ENCODE results near the gene NKD1.

NKD1 gene

DNA sequence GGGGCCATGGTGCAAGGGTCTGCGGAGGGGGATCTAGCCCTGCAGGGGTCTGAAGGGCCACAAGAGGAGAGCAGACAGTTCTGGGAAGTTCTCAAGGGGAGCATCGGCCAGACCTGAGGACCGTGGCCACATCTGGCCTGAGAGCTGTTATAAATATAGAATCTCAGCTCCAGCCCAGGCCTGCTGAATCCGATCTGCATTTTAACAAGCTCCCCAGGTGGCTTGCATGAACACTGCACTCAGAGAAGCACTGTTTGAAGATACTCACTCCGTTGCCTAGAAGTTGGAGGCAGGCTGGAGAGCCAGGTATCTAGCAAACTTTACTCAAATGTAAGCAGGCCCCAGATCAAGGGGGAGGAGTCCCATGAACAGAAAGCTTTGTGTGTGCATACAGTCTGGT, 61.3 kb downstream of the NKD1 start:
- Mint-ChIP-seq H3K4me1 (ENCODE audit: low read depth) (peaks cover 6% of the 10 kb centered on the region), H3K27me3 (no peaks in the 10 kb centered on the region), H3K4me3 (no peak overlapping the region), H3K27ac (no peak overlapping the region), H3K36me3 (no peaks in the 10 kb centered on the region), H3K9me3 (ENCODE audit: low read depth) (no peaks in the 10 kb centered on the region)

DNA sequence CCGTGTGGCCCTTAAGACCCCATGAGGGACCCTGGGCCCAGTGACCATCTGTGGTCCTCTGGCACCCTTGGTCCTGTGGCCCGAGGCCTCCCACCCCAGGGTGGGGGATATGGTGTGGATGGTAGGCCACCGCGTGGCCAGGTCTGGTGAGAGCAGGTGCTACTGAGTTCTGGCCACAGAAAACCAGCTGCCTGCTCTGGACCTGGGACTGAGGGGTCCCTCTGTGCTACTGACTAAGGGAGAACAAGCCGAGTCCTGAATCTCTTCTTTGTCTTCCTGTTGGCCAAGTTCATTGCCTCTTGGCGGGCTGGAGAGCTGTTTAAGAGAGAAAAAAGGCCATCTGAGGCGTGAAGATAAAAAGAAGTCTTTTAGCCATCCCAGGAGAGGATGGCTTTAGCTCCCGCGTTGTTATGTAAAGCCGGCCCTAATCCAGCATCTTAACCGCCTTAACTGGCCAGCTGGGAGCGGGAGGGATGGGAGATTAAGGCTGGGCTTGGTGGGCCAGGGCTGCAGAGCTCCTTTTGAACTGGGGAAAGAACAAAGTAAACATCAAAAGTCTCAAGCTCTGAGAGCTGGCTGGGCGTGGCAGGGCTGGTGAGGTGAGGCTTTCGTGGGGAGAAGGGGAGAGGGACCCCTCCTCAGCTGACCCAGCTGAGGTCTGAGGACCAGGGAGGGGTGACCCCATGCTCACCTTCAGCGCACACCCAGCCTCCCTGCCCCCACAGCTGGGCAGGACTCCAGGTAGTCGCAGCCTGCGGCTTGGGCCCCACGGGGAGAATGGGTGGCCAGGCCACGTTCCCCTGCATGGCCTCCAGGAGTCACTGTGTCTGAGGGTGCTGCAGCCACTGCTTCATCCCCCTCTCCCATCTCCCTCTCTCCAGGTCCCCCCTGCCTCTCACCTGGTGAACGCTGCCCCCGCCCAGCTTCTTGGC, 62.4 kb downstream of the NKD1 start:
- Mint-ChIP-seq H3K4me1 (ENCODE audit: low read depth) (peaks cover 6% of the 10 kb centered on the region), H3K27me3 (no peaks in the 10 kb centered on the region), H3K9me3 (ENCODE audit: low read depth) (no peaks in the 10 kb centered on the region), H3K4me3 (no peak overlapping the region), H3K36me3 (no peaks in the 10 kb centered on the region), H3K27ac (no peak overlapping the region)

DNA sequence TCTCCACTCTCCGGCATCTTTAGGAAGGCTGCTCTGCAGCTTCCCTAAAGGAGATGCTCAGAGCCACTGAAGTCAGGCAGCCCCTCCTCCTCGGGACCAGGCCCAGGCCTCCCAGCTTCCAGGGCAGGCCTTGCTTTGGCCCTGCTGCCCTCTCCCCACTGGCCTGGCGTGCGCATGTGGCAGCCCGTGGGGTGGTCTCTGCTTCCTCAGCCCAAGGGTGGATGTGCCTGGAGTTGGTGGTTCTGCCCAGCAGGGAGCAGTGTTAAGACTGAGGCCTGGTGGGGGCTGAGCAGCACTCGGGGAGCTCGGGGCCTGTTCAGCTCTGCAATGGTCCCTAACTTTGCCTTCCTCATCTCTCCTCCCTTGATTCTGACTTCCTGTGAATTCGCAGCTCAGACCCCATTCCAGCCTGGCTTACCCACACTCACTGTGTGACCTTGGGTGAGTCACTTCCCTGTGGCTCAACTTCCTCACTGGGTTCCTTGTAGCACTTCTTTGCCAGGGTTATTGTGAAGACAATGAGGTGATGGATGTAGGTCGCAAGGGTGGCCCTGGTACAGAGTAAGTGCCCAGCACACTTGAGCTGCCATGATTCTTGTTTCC, 63.2 kb downstream of the NKD1 start:
- Mint-ChIP-seq H3K4me3 (no peak overlapping the region), H3K27me3 (no peaks in the 10 kb centered on the region), H3K36me3 (no peaks in the 10 kb centered on the region), H3K27ac (no peak overlapping the region), H3K9me3 (ENCODE audit: low read depth) (no peaks in the 10 kb centered on the region), H3K4me1 (ENCODE audit: low read depth) (peaks cover 6% of the 10 kb centered on the region)

DNA sequence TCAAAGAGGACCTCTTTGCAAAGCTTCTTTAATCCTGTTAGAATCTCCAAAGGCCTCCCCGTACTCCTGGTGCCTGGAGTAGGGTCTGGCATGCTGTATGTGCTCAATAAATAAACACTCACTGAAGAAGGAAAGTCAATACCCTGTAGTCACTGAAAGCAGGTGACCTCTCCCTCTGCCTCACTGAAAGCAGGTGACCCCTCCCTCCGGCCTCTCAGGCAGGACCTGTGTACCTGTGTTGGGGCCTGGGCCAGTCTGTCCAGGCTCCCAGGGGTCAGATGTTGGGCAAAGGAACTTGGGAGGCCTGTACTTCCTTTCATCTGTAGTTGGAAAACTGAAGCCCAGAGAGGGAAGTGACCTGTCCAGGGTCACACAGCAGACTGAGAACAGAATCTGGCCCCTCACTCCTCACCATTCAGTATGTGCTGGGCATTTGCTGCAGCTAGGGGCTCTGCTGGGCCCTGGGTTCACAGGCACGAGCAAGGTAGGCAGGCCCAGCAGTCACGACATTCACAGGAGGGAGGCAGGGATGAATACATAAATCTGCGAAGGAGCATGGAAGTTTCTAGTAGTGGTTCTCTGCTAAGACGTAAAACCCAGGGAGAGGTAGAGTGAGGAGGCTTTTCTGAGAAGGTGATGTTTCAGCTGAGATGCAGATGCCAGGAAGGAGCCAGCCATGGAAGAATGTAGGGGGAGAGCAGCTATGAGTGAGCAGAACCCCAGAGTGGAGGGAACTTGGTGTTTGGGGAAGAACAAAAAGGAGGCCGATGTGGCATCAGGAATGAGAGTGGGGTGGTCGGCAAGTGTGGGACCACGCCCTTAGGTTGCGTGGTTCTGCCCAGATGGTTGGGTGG, 64.0 kb downstream of the NKD1 start:
- Mint-ChIP-seq H3K27me3 (no peaks in the 10 kb centered on the region), H3K4me3 (no peak overlapping the region), H3K9me3 (ENCODE audit: low read depth) (no peaks in the 10 kb centered on the region), H3K4me1 (ENCODE audit: low read depth) (peaks cover 10% of the 10 kb centered on the region), H3K36me3 (no peaks in the 10 kb centered on the region), H3K27ac (no peak overlapping the region)

DNA sequence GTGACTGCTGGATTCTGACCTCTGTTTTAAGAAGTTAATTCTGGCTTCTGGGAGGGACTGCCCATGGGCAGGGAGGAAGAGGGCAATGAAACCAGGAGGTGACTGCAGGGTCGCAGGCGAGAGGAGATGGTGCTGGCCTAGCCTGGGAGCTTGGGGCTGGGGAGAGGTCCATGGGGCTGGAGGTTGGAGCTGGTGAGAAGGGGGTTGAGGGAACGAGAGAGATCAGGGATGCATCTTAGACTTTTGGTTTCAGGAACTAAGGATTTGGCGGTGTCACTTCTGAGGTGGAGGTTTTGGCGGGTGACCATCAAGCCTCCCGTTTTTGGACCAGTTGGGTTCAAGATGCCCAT, 64.6 kb downstream of the NKD1 start:
- Mint-ChIP-seq H3K4me1 (ENCODE audit: low read depth) (peaks cover 15% of the 10 kb centered on the region), H3K27ac (peak overlapping the region; percentile 23), H3K27me3 (no peaks in the 10 kb centered on the region), H3K4me3 (no peak overlapping the region), H3K9me3 (ENCODE audit: low read depth) (no peaks in the 10 kb centered on the region), H3K36me3 (peaks cover 3% of the 10 kb centered on the region)

DNA sequence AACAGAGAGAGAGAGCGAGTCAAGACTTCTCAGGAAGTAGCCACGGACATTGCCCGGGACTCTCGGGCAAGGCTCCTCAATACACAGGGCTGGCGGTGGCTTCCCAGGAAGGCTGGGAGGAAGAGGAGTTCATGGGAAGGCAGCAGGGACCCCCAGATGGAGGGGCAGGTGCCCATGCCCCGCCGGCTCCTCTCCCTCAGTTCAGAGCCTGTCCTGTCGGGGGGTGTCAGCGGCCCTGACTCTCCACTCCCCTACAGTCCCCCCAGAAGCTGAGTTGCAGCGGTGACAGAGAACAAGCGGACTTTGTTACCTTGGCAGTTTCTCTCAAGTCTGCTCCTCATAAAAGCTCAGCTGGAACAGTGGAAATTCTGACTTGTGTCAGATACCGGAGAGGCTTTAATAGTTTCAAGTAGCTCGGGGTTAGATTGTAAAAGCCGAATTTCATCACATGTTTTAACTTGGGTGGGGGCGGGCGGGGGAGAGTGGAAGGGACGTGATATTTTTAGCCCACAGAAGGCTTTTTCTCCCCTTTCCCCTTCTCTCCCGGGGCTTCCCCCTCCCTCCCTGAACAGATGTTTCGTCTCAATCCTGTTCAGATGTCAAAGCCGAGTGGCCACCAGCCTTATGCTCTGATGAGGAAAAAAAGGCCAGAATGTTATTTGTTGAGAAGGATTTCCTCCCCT, 65.2 kb downstream of the NKD1 start:
- no peak overlapping the region for H3K27ac Mint-ChIP-seq
- H3K9me3 Mint-ChIP-seq (ENCODE audit: low read depth) = no peaks in the 10 kb centered on the region
- no peaks in the 10 kb centered on the region for H3K27me3 Mint-ChIP-seq
- H3K4me3 Mint-ChIP-seq = no peak overlapping the region
- peaks cover 3% of the 10 kb centered on the region for H3K36me3 Mint-ChIP-seq
- peaks cover 15% of the 10 kb centered on the region for H3K4me1 Mint-ChIP-seq (ENCODE audit: low read depth)

DNA sequence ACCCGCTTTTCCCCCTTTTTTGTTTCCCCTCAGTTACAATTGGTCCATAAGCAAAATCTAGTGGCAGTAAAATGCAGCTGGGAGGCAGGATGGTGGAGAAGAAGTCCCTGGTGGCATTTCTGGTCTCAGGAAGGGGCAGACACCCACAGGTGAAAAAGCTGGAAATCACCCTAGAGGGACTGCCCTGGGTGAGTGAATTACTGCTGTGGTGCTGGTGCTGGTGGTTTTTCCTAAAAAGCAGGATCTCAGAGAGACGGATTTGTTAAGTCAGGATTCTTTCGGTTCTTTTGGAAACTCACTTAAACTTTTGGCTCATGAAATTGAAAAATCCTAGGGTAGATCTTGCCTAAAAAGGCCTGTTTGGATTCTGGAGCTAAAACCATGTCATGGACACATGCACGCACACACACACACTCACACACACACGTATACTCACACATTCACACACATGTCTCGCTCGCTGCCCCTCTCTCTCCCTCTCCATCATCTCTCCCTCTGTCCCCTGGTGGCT, 65.8 kb downstream of the NKD1 start:
- Mint-ChIP-seq H3K4me3 (no peak overlapping the region), H3K27me3 (no peaks in the 10 kb centered on the region), H3K4me1 (ENCODE audit: low read depth) (peaks cover 17% of the 10 kb centered on the region), H3K9me3 (ENCODE audit: low read depth) (no peaks in the 10 kb centered on the region), H3K27ac (no peak overlapping the region), H3K36me3 (peaks cover 3% of the 10 kb centered on the region)

DNA sequence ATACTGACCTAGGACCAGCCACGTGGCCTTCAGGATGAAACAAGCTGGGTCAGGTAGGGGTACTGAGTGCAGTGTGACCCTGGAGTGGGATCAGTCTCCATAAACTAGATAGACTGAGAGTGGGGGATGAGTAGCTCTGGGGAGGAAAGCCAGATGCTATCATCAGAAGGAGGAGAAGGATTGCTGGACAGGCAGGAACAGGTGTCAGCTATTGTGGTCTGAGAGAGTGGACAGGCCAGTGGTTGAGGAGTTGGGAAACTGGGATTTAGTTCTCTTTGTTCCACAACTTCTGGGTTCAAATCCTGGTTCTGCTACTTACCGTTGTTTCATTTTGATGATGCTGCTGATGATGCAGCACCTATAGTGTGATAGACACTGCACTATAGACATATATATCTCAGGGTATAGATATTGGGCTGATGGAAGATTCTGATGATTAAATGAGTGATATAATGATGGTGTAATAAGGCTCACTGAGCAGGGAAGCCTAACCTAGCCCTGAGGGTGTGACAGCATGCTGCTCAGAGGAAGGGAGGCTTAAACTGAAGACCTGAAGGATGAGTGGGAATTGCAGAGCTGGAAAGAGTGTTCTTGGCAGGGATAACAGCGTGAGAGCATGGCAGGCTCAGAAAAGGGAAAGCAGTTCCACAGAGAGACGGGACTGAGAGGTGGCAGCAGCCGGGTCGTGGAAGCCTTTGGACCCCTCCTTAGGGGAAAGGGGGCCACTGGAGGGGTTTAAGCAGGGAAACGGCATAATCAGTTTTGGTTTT, 66.9 kb downstream of the NKD1 start:
- no peaks in the 10 kb centered on the region for H3K9me3 Mint-ChIP-seq (ENCODE audit: low read depth)
- H3K36me3 Mint-ChIP-seq = peaks cover 3% of the 10 kb centered on the region
- no peak overlapping the region for H3K4me3 Mint-ChIP-seq
- no peak overlapping the region for H3K27ac Mint-ChIP-seq
- H3K27me3 Mint-ChIP-seq = no peaks in the 10 kb centered on the region
- H3K4me1 Mint-ChIP-seq (ENCODE audit: low read depth) = peaks cover 17% of the 10 kb centered on the region

DNA sequence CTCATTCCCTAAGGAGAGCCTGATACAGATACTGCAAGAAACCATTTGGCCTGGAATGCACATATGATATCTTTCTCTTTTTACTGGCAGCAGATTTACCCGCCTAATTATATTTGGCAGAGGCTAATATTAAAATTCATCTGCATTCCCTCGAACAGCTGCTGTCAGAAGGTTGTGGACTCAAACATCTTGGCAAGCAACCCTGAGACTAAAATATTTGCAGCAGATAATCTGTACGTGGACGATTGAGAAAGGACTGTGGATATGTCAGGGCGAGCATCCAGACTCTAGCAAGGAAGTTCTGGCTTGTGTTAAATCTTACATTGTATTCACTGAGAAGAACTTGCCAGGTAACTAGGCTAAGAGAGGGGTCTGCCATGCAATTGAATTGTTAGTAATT, 67.7 kb downstream of the NKD1 start:
- no peaks in the 10 kb centered on the region for H3K9me3 Mint-ChIP-seq (ENCODE audit: low read depth)
- H3K36me3 Mint-ChIP-seq = peaks cover 3% of the 10 kb centered on the region
- peaks cover 13% of the 10 kb centered on the region for H3K4me1 Mint-ChIP-seq (ENCODE audit: low read depth)
- H3K27me3 Mint-ChIP-seq = no peaks in the 10 kb centered on the region
- H3K27ac Mint-ChIP-seq = no peak overlapping the region
- no peak overlapping the region for H3K4me3 Mint-ChIP-seq

DNA sequence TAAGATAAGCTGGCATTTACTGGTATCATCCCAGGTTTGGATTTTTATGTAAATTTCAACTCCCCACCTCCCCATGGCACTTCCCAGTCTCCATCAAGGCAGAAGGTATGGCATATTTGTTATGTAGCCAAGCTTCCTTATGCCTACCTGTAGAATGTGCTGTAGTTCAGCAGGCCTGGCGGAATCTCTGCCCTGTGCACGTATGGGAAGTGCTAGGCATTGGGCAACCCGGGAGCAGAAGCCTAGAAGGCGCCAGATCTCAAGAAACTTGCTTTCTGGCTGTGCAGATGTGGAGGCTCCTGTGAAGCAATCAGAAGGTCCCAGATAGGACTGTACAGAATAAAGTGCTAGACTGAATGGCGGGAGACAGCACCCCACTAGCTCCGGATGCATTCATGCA, 68.2 kb downstream of the NKD1 start:
- Mint-ChIP-seq H3K4me1 (ENCODE audit: low read depth) (peaks cover 13% of the 10 kb centered on the region), H3K9me3 (ENCODE audit: low read depth) (no peaks in the 10 kb centered on the region), H3K4me3 (no peak overlapping the region), H3K27ac (no peak overlapping the region), H3K36me3 (peaks cover 3% of the 10 kb centered on the region), H3K27me3 (no peaks in the 10 kb centered on the region)

DNA sequence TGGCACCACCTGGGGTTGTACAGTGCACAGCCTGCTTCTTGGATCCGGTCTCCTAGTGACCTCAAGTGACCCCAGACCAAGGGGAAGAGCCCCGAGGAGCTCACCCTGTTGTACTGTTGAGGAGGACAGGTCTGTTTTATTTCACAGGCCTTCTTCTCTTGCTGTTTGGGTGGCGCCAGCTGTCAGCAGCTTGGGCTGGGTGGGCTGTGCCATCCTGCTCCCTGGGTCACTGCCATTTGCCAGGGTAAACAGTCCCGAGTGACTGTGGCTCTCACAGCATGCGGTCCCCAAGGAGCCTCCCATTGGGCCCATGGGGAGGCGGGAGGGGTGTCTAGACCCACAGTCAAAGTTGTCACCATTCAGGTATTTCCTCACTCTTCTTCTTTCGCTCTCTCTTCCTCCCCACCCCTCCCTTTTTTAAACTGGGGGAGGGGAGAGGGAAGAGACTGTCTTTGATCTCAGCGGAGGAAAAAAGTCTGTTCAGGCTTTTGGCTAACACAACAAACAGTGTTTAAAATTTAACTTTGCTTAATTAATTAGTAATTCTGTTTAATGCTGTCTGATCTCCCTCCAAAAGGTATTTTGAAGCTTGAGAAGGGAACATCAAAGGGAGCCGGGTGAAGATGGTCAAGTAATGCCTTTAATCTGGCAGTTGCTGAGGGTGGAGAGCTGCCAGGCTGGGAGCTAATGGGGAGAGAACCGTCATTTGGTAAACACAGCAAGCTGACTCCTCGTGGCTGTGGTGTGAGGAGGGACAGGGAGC, 68.9 kb downstream of the NKD1 start:
- peaks cover 3% of the 10 kb centered on the region for H3K36me3 Mint-ChIP-seq
- no peak overlapping the region for H3K27ac Mint-ChIP-seq
- no peak overlapping the region for H3K4me3 Mint-ChIP-seq

DNA sequence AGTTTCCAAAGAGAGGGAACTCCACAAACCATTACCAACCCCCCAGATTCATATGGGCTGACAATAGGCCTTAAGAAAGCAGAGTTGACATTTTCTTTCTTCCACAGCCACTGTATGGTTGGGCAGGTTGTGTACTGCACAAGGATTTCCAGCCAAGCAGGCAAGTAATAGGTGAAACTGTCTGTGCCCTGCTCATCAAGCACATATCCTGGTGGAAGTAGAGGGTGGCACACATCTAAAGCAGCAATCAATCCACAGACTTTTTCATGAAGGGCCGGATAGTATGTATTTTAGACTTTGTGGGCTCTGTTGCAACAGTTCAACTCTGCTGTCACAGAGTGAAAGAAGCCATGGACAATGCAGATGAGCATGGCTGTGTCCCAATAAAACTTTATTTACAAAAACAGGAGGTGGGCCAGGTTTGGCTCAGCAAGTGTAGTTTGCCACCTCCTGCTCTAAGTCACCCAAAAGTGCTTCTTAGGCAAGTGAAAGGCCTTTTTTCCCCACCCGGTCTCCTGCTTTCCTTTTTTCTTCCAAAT, 69.5 kb downstream of the NKD1 start:
- peaks cover 13% of the 10 kb centered on the region for H3K4me1 Mint-ChIP-seq (ENCODE audit: low read depth)
- no peak overlapping the region for H3K4me3 Mint-ChIP-seq
- H3K27ac Mint-ChIP-seq = no peak overlapping the region
- no peaks in the 10 kb centered on the region for H3K9me3 Mint-ChIP-seq (ENCODE audit: low read depth)
- H3K27me3 Mint-ChIP-seq = no peaks in the 10 kb centered on the region
- H3K36me3 Mint-ChIP-seq = peaks cover 3% of the 10 kb centered on the region

More for the DNA sequence above, 68.9 kb downstream of the NKD1 start:
- Mint-ChIP-seq H3K4me1 (ENCODE audit: low read depth) (peaks cover 11% of the 10 kb centered on the region), H3K27me3 (no peaks in the 10 kb centered on the region), H3K9me3 (ENCODE audit: low read depth) (no peaks in the 10 kb centered on the region)

DNA sequence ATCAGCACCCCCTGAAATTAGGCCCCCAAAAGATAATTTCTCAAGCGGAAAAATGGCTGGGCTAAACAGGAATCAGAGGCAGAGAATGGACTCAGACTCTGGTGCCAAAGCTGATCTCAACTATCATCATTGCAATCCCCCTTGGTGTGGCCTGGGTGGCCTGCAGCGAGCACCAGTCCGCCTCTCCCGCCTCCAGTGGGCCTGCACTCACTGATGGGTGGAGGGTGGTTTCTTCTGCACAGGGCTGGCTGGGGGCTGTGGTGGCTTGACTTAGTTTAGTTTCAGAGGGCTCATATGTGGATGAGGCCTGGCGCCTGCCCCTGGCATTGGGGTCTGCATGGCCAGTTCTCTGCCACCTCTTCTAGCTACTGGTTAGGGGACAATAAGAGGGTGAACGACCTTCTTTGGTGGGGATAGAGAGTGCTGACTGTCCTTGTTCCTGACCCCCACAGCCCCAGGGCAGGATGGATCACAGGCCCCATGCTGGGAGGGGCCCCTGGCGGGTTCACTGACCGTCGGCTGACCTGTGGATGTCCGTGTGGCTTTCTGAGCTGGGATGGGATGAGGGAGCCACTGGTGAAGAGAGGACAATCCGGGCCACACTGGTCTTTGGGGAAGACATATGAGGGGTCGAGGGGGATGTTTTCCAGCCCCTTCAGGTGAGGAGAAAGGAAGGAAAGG, 70.2 kb downstream of the NKD1 start:
- Mint-ChIP-seq H3K4me3 (no peak overlapping the region), H3K4me1 (ENCODE audit: low read depth) (peaks cover 17% of the 10 kb centered on the region), H3K9me3 (ENCODE audit: low read depth) (no peaks in the 10 kb centered on the region), H3K27ac (no peak overlapping the region), H3K36me3 (peaks cover 3% of the 10 kb centered on the region), H3K27me3 (no peaks in the 10 kb centered on the region)
